OCI-LY1 (cell line): ENCODE measurements around the gene BIN1.

ENCODE experiments used
- H2AFZ ChIP-seq: fragments of 200-600 bp; sonication (generic), shearing (Covaris generic); 2 replicates; pipeline ENCODE4 v1.6.0; 2014; ENCODE audit warnings: antibody characterized with exemption, mild to moderate bottlenecking, low read length
- H3F3A ChIP-seq: fragments of 200-600 bp; sonication (generic), shearing (Covaris generic); 2 replicates; pipeline ENCODE4 v1.6.0; 2014; ENCODE audit warnings: mild to moderate bottlenecking, antibody characterized with exemption, low read length, moderate library complexity; ENCODE audit not compliant: insufficient read depth
- H3K27ac ChIP-seq: fragments of 200-600 bp; sonication (generic); 2 replicates; pipeline ENCODE4 v1.5.1; 2014; ENCODE audit warnings: low read length, mixed run types, mild to moderate bottlenecking, low read depth; ENCODE audit not compliant: poor library complexity, severe bottlenecking
- H3K27me3 ChIP-seq: fragments of 200-600 bp; sonication (generic); 2 replicates; pipeline ENCODE4 v1.6.0; 2014; ENCODE audit warnings: antibody characterized with exemption, mild to moderate bottlenecking, low read length, moderate library complexity; ENCODE audit not compliant: insufficient read depth
- H3K36me3 ChIP-seq: fragments of 200-600 bp; sonication (generic); 2 replicates; pipeline ENCODE4 v1.6.1; 2014; ENCODE audit warnings: mild to moderate bottlenecking, antibody characterized with exemption, low read length, moderate library complexity, mixed read lengths; ENCODE audit not compliant: insufficient read depth
- H3K4me1 ChIP-seq: fragments of 200-600 bp; sonication (generic); 2 replicates; pipeline ENCODE4 v1.5.1; 2014; ENCODE audit warnings: mild to moderate bottlenecking, low read length, moderate library complexity; ENCODE audit not compliant: insufficient read depth, severe bottlenecking
- H3K4me2 ChIP-seq: fragments of 200-600 bp; sonication (generic), shearing (Covaris generic); 2 replicates; pipeline ENCODE4 v1.6.1; 2014; ENCODE audit warnings: low read length
- H3K4me3 ChIP-seq: fragments of 200-600 bp; sonication (generic); 2 replicates; pipeline ENCODE4 v1.5.1; 2014; ENCODE audit warnings: low read length, low read depth, mild to moderate bottlenecking, mixed read lengths; ENCODE audit not compliant: poor library complexity, severe bottlenecking
- H3K79me2 ChIP-seq: fragments of 200-600 bp; shearing (Covaris generic); 2 replicates; pipeline ENCODE4 v1.6.1; 2016; ENCODE audit warnings: mixed run types, low read length, mixed read lengths; ENCODE audit not compliant: insufficient read depth
- H3K9ac ChIP-seq: fragments of 200-600 bp; sonication (generic), shearing (Covaris generic); 2 replicates; pipeline ENCODE4 v1.6.1; 2014; ENCODE audit warnings: mild to moderate bottlenecking, low read length, mixed read lengths
- H3K9me2 ChIP-seq: fragments of 200-600 bp; sonication (generic), shearing (Covaris generic); 2 replicates; pipeline ENCODE4 v1.6.1; 2014; ENCODE audit warnings: low read depth, mild to moderate bottlenecking, low read length, mixed read lengths
- H3K9me3 ChIP-seq: fragments of 200-600 bp; shearing (Covaris generic); 2 replicates; pipeline ENCODE4 v1.6.1; 2014; ENCODE audit warnings: low read length, mixed read lengths
- H4K20me1 ChIP-seq: fragments of 200-600 bp; sonication (generic), shearing (Covaris generic); 2 replicates; pipeline ENCODE4 v1.6.0; 2016; ENCODE audit warnings: mild to moderate bottlenecking, low read length; ENCODE audit not compliant: insufficient read depth
- CTCF ChIP-seq: fragments of 200-600 bp; sonication (generic), shearing (Covaris generic); IDR thresholded peaks from 2 replicates; pipeline ENCODE4 v1.5.1; 2017; ENCODE audit warnings: mild to moderate bottlenecking, antibody characterized with exemption, low read length, moderate library complexity, mixed read lengths
- EZH2 ChIP-seq: fragments of 200-600 bp; sonication (generic), shearing (Covaris generic); IDR thresholded peaks from 2 replicates; pipeline ENCODE4 v1.8.0; 2017; ENCODE audit warnings: borderline replicate concordance, mixed run types, mild to moderate bottlenecking, antibody characterized with exemption, low read length, moderate library complexity, mixed read lengths

BIN1 gene

GRCh38 chr2:127102521-127103242 lies 4.3 kb downstream of the BIN1 start:
- Histone ChIP-seq H3K4me3 (no peak overlapping the region), H3F3A (no peaks in the 10 kb centered on the region), H3K4me1 (no peaks in the 10 kb centered on the region), H2AFZ (no peak overlapping the region), H3K36me3 (no peaks in the 10 kb centered on the region), H3K4me2 (no peak overlapping the region), H3K9me3 (no peaks in the 10 kb centered on the region), H3K79me2 (no peaks in the 10 kb centered on the region), H4K20me1 (no peaks in the 10 kb centered on the region), H3K9me2 (no peaks in the 10 kb centered on the region), H3K27me3 (no peaks in the 10 kb centered on the region; the same call in 1 of the 2 replicates), H3K9ac (no peak overlapping the region), H3K27ac (no peak overlapping the region)
- TF ChIP-seq CTCF, result no peak
- TF ChIP-seq EZH2, result no peak

GRCh38 chr2:127101756-127102477 lies 5.0 kb downstream of the BIN1 start:
- Histone ChIP-seq H3K9ac (no peak overlapping the region), H3K36me3 (no peaks in the 10 kb centered on the region), H3K4me1 (no peaks in the 10 kb centered on the region), H3K27ac (no peak overlapping the region), H3K4me2 (no peak overlapping the region), H3K9me2 (no peaks in the 10 kb centered on the region), H3K9me3 (no peaks in the 10 kb centered on the region), H3K79me2 (no peaks in the 10 kb centered on the region), H3F3A (no peaks in the 10 kb centered on the region), H4K20me1 (no peaks in the 10 kb centered on the region), H3K27me3 (no peaks in the 10 kb centered on the region), H2AFZ (no peak overlapping the region), H3K4me3 (no peak overlapping the region)
- TF ChIP-seq EZH2 (no peak), CTCF (no peak)

GRCh38 chr2:127101048-127101611 lies 5.8 kb downstream of the BIN1 start:
- Histone ChIP-seq H3K27me3 (no peaks in the 10 kb centered on the region), H3K4me1 (no peaks in the 10 kb centered on the region), H2AFZ (no peak overlapping the region), H3K9ac (no peak overlapping the region), H3K36me3 (no peaks in the 10 kb centered on the region), H3K9me2 (no peaks in the 10 kb centered on the region), H3K27ac (no peak overlapping the region), H3K4me2 (no peak overlapping the region), H3F3A (no peaks in the 10 kb centered on the region), H4K20me1 (no peaks in the 10 kb centered on the region), H3K9me3 (no peaks in the 10 kb centered on the region), H3K79me2 (no peaks in the 10 kb centered on the region), H3K4me3 (no peak overlapping the region)
- TF ChIP-seq CTCF (no peak), EZH2 (no peak)
